UCSD-AML1 (cell line): ENCODE measurements around the gene KCNB1.
"Not testable (repeated sequence)": the region's sequence is repeated elsewhere in the genome, so short reads cannot be mapped to it uniquely, and the experiment has no call there.

Experiments
- DNase-seq: peaks from one replicate; lab custom pipeline; 2025; ENCODE audit not compliant: unreplicated experiment; lab: John Stamatoyannopoulos, UW

The KCNB1 gene

GRCh38 chr20:49330701-49331615 lies 151.5 kb downstream of the KCNB1 start:
- no peak for DNase-seq

GRCh38 chr20:49328790-49329189 lies 153.7 kb downstream of the KCNB1 start:
- DNase-seq, result no peak

GRCh38 chr20:49326026-49326425 lies 156.4 kb downstream of the KCNB1 start:
- DNase-seq, result no peak

GRCh38 chr20:49324306-49324705 lies 158.2 kb downstream of the KCNB1 start:
- DNase-seq, result no peak

GRCh38 chr20:49323622-49324238 lies 158.7 kb downstream of the KCNB1 start:
- DNase-seq, result peak; percentile 58

- DNase-seq, result peak; percentile 35
Measured at GRCh38 chr20:49320460-49320859, 162.0 kb downstream of the KCNB1 start.

GRCh38 chr20:49319208-49319809 lies 163.2 kb downstream of the KCNB1 start:
- no peak for DNase-seq

GRCh38 chr20:49318430-49319207 lies 163.8 kb downstream of the KCNB1 start:
- no peak for DNase-seq

GRCh38 chr20:49318091-49318429 lies 164.4 kb downstream of the KCNB1 start:
- DNase-seq, result no peak

- no peak for DNase-seq
Measured at GRCh38 chr20:49316704-49317103, 165.8 kb downstream of the KCNB1 start.

- DNase-seq, result no peak
Measured at GRCh38 chr20:49315580-49315979, 166.9 kb downstream of the KCNB1 start.

GRCh38 chr20:49314052-49314451 lies 168.4 kb downstream of the KCNB1 start:
- not testable (repeated sequence) for DNase-seq
